Ovary (tissue), 1 donor: ENCODE data around the gene EBF4.

Source experiments
- EP300 ChIP-seq: sonication (generic); formaldehyde crosslinking; IDR thresholded peaks from one replicate; pipeline ENCODE4 v1.6.1; 2017; ENCODE audit warnings: antibody characterized with exemption
- POLR2A ChIP-seq: fragments of 450-650 bp; IDR thresholded peaks from one replicate; pipeline ENCODE4 v1.6.1; 2017; ENCODE audit warnings: antibody characterized with exemption, mild to moderate bottlenecking, moderate library complexity

DNA sequence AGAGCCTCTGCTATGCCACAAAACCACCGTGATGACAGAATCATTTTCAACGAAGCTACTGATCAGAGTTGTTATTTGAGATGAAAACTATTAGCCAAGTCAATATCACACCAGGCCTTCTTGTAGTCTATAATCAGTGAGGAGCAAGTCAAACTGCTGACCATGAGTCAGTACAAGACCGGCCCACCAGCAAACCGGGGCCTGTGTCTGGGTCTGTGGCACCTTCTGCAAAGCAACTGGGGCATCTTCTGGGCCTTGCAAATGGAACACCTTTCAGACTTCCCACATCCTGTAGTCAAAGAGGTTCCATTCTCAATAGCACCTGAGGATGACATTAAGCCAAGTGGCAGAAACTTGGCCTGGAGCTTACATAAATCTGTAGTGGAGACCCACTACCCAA is 69.3 kb downstream of the EBF4 start:
- TF ChIP-seq POLR2A (no peak), EP300 (no peak)
